GM12878 (cell line): ENCODE data around the gene FAM76A.

ENCODE experiments used
- BCL3 ChIP-seq: IDR thresholded peaks from 2 replicates; pipeline ENCODE4 v1.6.1; 2011; ENCODE audit warnings: borderline replicate concordance, low read depth, mild to moderate bottlenecking, moderate library complexity, low read length; ENCODE audit not compliant: insufficient read depth, poor library complexity, severe bottlenecking
- BCLAF1 ChIP-seq: fragments of 450-650 bp; IDR thresholded peaks from 2 replicates; pipeline ENCODE4 v1.6.1; 2017; ENCODE audit warnings: antibody characterized with exemption, mild to moderate bottlenecking, moderate library complexity
- CHD2 ChIP-seq: IDR thresholded peaks from 2 replicates; pipeline ENCODE4 v1.6.1; 2011; ENCODE audit warnings: low read depth, low read length, improper control_type of control experiment, borderline replicate concordance
- CTCF ChIP-seq, 3 experiments: IDR thresholded peaks in 2 of 3; conservative IDR thresholded peaks in 1 of 3; 2 replicates each; pipeline ENCODE4 v1.5.1; 2011; ENCODE audit warnings: low read depth in 3 of 3, low read length in 3 of 3, mild to moderate bottlenecking in 3 of 3, control low read depth in 2 of 3, moderate library complexity in 2 of 3, inconsistent platforms in 1 of 3, mixed read lengths in 1 of 3; ENCODE audit not compliant: control insufficient read depth in 2 of 3, insufficient read depth in 1 of 3; ENCODE audit errors: extremely low read depth in 1 of 3
- EP300 ChIP-seq, 2 experiments: fragments of 150-350 bp in 1 of 2; IDR thresholded peaks; 2 replicates each; pipeline ENCODE4 v1.6.1; 2011 to 2012; ENCODE audit warnings: low read depth in 2 of 2, low read length in 2 of 2, borderline replicate concordance in 1 of 2, improper control_type of control experiment in 1 of 2, inconsistent platforms in 1 of 2; ENCODE audit not compliant: control insufficient read depth in 1 of 2
- EZH2 ChIP-seq: IDR thresholded peaks from 2 replicates; pipeline ENCODE4 v1.6.1; 2012; ENCODE audit warnings: low read depth, mild to moderate bottlenecking, control low read depth, inconsistent platforms, low read length, borderline replicate concordance; ENCODE audit not compliant: control insufficient read depth
- KAT2A ChIP-seq: conservative IDR thresholded peaks from 2 replicates; pipeline ENCODE4 v1.6.1; 2011; ENCODE audit warnings: low read depth, low read length; ENCODE audit not compliant: control insufficient read depth
- KDM1A ChIP-seq: fragments of 200-600 bp; sonication (generic); IDR thresholded peaks from 2 replicates; pipeline ENCODE4 v1.6.1; 2016; ENCODE audit warnings: borderline replicate concordance
- POLR2A ChIP-seq: IDR thresholded peaks from 2 replicates; pipeline ENCODE4 v1.6.1; 2011; ENCODE audit warnings: low read depth, mild to moderate bottlenecking, low read length
- SMC3 ChIP-seq: IDR thresholded peaks from 2 replicates; pipeline ENCODE4 v1.6.1; 2011; ENCODE audit warnings: low read length, improper control_type of control experiment, borderline replicate concordance
- TAF1 ChIP-seq: IDR thresholded peaks from 2 replicates; pipeline ENCODE4 v1.6.1; 2011; ENCODE audit warnings: mild to moderate bottlenecking, low read depth, low read length, borderline replicate concordance
- TF ChIP-seq, protein P1 (sequence below): fragments of 450-650 bp; formaldehyde crosslinking; IDR thresholded peaks from 2 replicates; pipeline ENCODE4 v1.4.0; 2020; ENCODE audit warnings: mild to moderate bottlenecking, moderate library complexity

DNA sequence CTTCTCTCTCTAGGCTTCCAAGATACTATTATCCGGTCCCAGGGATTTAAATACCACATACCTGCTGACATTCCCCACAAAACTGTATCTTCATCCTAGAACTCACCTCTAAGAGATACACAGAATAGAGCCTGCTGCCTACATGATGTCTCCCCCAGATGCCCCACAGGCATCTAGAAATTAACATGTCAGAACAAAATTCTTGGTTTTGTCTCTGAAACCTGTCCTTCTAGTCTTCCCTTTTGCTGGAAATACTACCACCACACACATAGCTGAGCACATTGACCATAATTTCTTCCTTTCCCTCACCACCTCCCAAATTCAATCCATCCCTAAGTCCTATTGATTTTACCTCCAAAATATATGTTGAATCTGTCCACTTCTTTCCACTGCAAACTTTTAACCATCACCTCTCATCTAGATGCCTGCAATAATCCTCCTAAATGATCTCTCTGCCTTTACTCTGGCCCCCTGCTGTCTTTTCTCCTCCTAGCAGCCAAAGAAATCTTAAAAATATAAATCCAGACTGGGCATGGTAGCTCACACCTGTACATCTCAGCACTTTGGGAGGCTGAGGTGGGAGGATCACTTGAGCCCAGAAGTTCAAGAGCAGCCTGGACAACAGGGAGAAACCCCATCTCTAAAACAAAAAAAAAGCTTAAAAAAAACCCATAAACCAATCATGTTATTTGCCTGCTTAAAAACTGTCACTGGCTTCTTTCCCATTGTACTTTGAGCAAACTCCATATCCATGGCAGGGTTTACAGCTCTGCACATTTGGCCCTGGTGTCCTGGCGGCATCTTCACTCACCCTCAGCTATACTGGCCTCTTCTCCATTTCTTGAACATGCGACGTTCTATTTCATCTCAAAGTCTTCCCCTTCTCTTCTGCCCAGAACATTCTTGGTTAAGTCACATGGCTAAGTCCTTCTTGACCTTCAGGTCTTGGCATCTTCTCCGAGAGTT lies 6.2 kb upstream of the FAM76A start:
- no peak for TF ChIP-seq EZH2
- peak; percentile 37 to 44 (median 42); a peak in 5 of 6 replicates for TF ChIP-seq CTCF (IDR thresholded peaks at IDR 0.05 in 2 of 3, conservative IDR thresholded peaks at IDR 0.05 in 1 of 3; ENCODE audit: control insufficient read depth in 2 of 3, extremely low read depth in 1 of 3, insufficient read depth in 1 of 3, low read depth in 3 of 3, low read length in 3 of 3)
- TF ChIP-seq POLR2A = no peak
- TF ChIP-seq EP300 (IDR thresholded peaks at IDR 0.05; ENCODE audit: borderline replicate concordance in 1 of 2, control insufficient read depth in 1 of 2, low read depth in 2 of 2, low read length in 2 of 2) = no peak
- no peak for TF ChIP-seq CHD2
- TF ChIP-seq BCLAF1 = no peak
- no peak for TF ChIP-seq KDM1A
- TF ChIP-seq KAT2A = no peak
- TF ChIP-seq, protein P1, sequence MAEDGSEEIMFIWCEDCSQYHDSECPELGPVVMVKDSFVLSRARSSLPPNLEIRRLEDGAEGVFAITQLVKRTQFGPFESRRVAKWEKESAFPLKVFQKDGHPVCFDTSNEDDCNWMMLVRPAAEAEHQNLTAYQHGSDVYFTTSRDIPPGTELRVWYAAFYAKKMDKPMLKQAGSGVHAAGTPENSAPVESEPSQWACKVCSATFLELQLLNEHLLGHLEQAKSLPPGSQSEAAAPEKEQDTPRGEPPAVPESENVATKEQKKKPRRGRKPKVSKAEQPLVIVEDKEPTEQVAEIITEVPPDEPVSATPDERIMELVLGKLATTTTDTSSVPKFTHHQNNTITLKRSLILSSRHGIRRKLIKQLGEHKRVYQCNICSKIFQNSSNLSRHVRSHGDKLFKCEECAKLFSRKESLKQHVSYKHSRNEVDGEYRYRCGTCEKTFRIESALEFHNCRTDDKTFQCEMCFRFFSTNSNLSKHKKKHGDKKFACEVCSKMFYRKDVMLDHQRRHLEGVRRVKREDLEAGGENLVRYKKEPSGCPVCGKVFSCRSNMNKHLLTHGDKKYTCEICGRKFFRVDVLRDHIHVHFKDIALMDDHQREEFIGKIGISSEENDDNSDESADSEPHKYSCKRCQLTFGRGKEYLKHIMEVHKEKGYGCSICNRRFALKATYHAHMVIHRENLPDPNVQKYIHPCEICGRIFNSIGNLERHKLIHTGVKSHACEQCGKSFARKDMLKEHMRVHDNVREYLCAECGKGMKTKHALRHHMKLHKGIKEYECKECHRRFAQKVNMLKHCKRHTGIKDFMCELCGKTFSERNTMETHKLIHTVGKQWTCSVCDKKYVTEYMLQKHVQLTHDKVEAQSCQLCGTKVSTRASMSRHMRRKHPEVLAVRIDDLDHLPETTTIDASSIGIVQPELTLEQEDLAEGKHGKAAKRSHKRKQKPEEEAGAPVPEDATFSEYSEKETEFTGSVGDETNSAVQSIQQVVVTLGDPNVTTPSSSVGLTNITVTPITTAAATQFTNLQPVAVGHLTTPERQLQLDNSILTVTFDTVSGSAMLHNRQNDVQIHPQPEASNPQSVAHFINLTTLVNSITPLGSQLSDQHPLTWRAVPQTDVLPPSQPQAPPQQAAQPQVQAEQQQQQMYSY (CRISPR knock-in tag) = no peak
- TF ChIP-seq SMC3 = peak; percentile 57; the same call in 1 of the 2 replicates
- no peak for TF ChIP-seq TAF1
- no peak for TF ChIP-seq BCL3
